ENCODE data around the gene DUSP5.

Gene DUSP5

GRCh38 chr10:110483633-110484032 lies 14.1 kb upstream of the DUSP5 start:
- no peaks in the 10 kb centered on the region for H3K9me3 ChIP-seq (ENCODE audit: severe bottlenecking)
- TF ChIP-seq CTCF (IDR thresholded peaks at IDR 0.05; ENCODE audit: low read depth, low read length), result no peak
- H3K4me3 ChIP-seq (ENCODE audit: low read depth, low read length), result no peak overlapping the region
- no peak overlapping the region for H3K27ac ChIP-seq
- no peaks in the 10 kb centered on the region for H3K36me3 ChIP-seq
- no peaks in the 10 kb centered on the region for H3K27me3 ChIP-seq (ENCODE audit: insufficient read depth, low read depth, severe bottlenecking)
- DNase-seq, result no peak

DNA sequence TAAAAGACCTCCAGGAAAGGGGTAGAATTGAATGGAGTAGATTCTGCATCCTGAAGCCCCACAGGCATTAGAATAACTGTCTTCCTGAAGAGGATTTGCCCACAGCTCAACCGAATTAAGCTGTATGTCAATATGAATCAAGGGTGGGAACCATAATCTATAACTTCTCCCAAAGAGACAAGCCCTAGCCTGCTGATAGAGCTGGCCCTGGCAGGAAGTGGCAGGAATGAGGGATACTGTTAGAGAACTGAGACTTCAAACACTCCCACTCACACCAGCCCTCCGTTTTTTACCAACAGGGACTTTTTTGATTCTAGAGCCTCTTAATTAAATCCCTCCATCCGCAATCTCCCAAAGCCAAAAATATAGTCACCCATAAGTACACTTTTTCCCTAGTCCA lies 12.2 kb upstream of the DUSP5 start:
- Histone ChIP-seq H3K9me3 (ENCODE audit: severe bottlenecking) (no peaks in the 10 kb centered on the region), H3K4me3 (ENCODE audit: low read depth, low read length) (no peak overlapping the region), H3K36me3 (no peaks in the 10 kb centered on the region), H3K27ac (peak overlapping the region; percentile 21), H3K27me3 (ENCODE audit: insufficient read depth, low read depth, severe bottlenecking) (no peaks in the 10 kb centered on the region)
- no peak for DNase-seq
- no peak for TF ChIP-seq CTCF (IDR thresholded peaks at IDR 0.05; ENCODE audit: low read depth, low read length)

GRCh38 chr10:110486680-110487410 lies 10.9 kb upstream of the DUSP5 start:
- H3K36me3 ChIP-seq, result no peaks in the 10 kb centered on the region
- no peak for DNase-seq
- no peak for TF ChIP-seq CTCF (IDR thresholded peaks at IDR 0.05; ENCODE audit: low read depth, low read length)
- no peaks in the 10 kb centered on the region for H3K9me3 ChIP-seq (ENCODE audit: severe bottlenecking)
- no peak overlapping the region for H3K4me3 ChIP-seq (ENCODE audit: low read depth, low read length)
- peak overlapping the region; percentile 24 for H3K27ac ChIP-seq
- no peaks in the 10 kb centered on the region for H3K27me3 ChIP-seq (ENCODE audit: insufficient read depth, low read depth, severe bottlenecking)

DNA sequence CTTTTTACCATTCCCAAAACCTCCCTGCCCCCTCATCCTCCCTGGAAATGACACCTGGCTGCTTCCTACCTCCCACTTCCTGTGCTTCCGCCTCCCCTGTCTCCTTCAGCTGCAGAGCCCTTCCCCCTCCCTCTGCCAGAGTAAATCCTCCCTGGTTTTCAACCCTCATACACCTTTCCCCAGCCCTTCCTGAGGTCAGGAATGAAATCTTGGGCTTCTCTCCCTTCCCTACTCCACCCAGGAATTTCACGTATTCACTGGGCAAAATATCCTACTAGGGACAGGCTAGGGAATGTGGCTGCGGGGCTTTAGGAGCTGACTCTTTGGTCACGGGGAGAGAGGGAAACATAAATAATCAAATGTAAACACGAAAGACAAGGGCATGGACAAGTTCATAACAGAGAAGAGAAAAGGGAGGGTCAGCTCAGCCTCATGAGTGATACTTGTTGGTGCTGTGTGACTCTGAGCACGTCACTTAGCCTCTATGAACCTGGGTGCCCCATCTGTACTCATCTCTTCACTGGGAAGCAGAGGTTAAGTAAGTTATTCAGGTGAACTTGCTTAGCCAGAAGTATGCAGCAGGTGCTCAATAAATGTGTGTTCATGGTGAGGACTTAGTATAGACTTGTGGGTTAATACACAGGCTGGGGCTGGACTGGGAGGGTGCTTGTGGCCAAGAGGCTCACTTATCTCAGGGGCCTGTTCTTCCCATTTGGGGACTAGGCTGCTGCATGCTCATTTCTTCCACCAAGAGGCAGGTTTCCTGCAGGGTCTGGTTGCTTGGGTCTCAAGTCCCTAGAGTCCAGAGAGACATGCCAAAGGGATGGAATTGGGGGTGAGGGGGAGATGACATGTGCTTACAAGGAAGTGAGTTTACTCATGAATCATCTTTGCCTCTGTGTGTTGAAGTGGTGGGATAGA lies 10.0 kb upstream of the DUSP5 start:
- Histone ChIP-seq H3K27me3 (ENCODE audit: insufficient read depth, low read depth, severe bottlenecking) (no peaks in the 10 kb centered on the region), H3K27ac (peak overlapping the region; percentile 24; the same call in 1 of the 2 replicates), H3K36me3 (no peaks in the 10 kb centered on the region), H3K9me3 (ENCODE audit: severe bottlenecking) (no peaks in the 10 kb centered on the region), H3K4me3 (ENCODE audit: low read depth, low read length) (no peak overlapping the region)
- no peak for TF ChIP-seq CTCF (IDR thresholded peaks at IDR 0.05; ENCODE audit: low read depth, low read length)
- DNase-seq, result peak; percentile 46

- Histone ChIP-seq H3K9me3 (ENCODE audit: severe bottlenecking) (no peaks in the 10 kb centered on the region), H3K27ac (no peak overlapping the region), H3K27me3 (ENCODE audit: insufficient read depth, low read depth, severe bottlenecking) (no peaks in the 10 kb centered on the region), H3K36me3 (no peaks in the 10 kb centered on the region), H3K4me3 (ENCODE audit: low read depth, low read length) (no peak overlapping the region)
- no peak for TF ChIP-seq CTCF (IDR thresholded peaks at IDR 0.05; ENCODE audit: low read depth, low read length)
- DNase-seq, result no peak
Observed at GRCh38 chr10:110488332-110488681, 9.4 kb upstream of the DUSP5 start.
